ENCODE data around the gene CCDC117. TPM values are rescaled to one million over a fixed set of nuclear protein-coding genes. Genes with fewer than 3 reads are reported as not detected.

Gene CCDC117
- total RNA-seq, 1 donor = 28.6 TPM

- Histone ChIP-seq H3K9me3 (ENCODE audit: low read depth, low read length) (no peaks in the 10 kb centered on the region), H4K20me1 (ENCODE audit: insufficient read depth, low read length) (peaks cover 49% of the 10 kb centered on the region), H3K4me2 (ENCODE audit: insufficient read depth, low read length) (peak overlapping the region; percentile 4), H3K79me2 (ENCODE audit: insufficient read depth, low read length) (peaks cover 53% of the 10 kb centered on the region), H2AFZ (ENCODE audit: low read length) (no peak overlapping the region), H3K36me3 (ENCODE audit: insufficient read depth, low read length) (peaks cover 50% of the 10 kb centered on the region), H3K27ac (ENCODE audit: low read depth, low read length) (peak overlapping the region; percentile 15), H3K27me3 (ENCODE audit: insufficient read depth, low read length) (no peaks in the 10 kb centered on the region), H3K4me1 (ENCODE audit: insufficient read depth, low read length) (peaks cover 13% of the 10 kb centered on the region), H3K4me3 (ENCODE audit: insufficient read depth, low read length) (no peak overlapping the region)
- TF ChIP-seq CTCF (IDR thresholded peaks at IDR 0.05; ENCODE audit: extremely low read depth, low read depth, low read length) = no peak
- no peak for DNase-seq (ENCODE audit: insufficient read length, low spot score, missing footprints)
Observed at GRCh38 chr22:28795932-28796856, 23.7 kb downstream of the CCDC117 start.

GRCh38 chr22:28798810-28799605 is 26.5 kb downstream of the CCDC117 start:
- peaks cover 64% of the 10 kb centered on the region for H3K79me2 ChIP-seq (ENCODE audit: insufficient read depth, low read length)
- peaks cover 21% of the 10 kb centered on the region for H3K4me1 ChIP-seq (ENCODE audit: insufficient read depth, low read length)
- no peaks in the 10 kb centered on the region for H3K27me3 ChIP-seq (ENCODE audit: insufficient read depth, low read length)
- peak overlapping the region; percentile 94 for H3K27ac ChIP-seq (ENCODE audit: low read depth, low read length)
- DNase-seq (ENCODE audit: insufficient read length, low spot score, missing footprints) = peak; percentile 93
- no peaks in the 10 kb centered on the region for H3K9me3 ChIP-seq (ENCODE audit: low read depth, low read length)
- peak overlapping the region; percentile 86 for H3K4me3 ChIP-seq (ENCODE audit: insufficient read depth, low read length)
- no peak overlapping the region for H2AFZ ChIP-seq (ENCODE audit: low read length)
- H3K4me2 ChIP-seq (ENCODE audit: insufficient read depth, low read length) = peak overlapping the region; percentile 92
- TF ChIP-seq CTCF (IDR thresholded peaks at IDR 0.05; ENCODE audit: extremely low read depth, low read depth, low read length) = no peak
- H4K20me1 ChIP-seq (ENCODE audit: insufficient read depth, low read length) = peaks cover 46% of the 10 kb centered on the region
- H3K36me3 ChIP-seq (ENCODE audit: insufficient read depth, low read length) = peaks cover 47% of the 10 kb centered on the region

- Histone ChIP-seq H3K4me2 (ENCODE audit: insufficient read depth, low read length) (peak overlapping the region; percentile 92), H3K27ac (ENCODE audit: low read depth, low read length) (peak overlapping the region; percentile 94), H2AFZ (ENCODE audit: low read length) (no peak overlapping the region), H3K4me1 (ENCODE audit: insufficient read depth, low read length) (peaks cover 21% of the 10 kb centered on the region), H4K20me1 (ENCODE audit: insufficient read depth, low read length) (peaks cover 38% of the 10 kb centered on the region), H3K36me3 (ENCODE audit: insufficient read depth, low read length) (peaks cover 39% of the 10 kb centered on the region), H3K79me2 (ENCODE audit: insufficient read depth, low read length) (peaks cover 64% of the 10 kb centered on the region), H3K27me3 (ENCODE audit: insufficient read depth, low read length) (no peaks in the 10 kb centered on the region), H3K4me3 (ENCODE audit: insufficient read depth, low read length) (peak overlapping the region; percentile 86), H3K9me3 (ENCODE audit: low read depth, low read length) (no peaks in the 10 kb centered on the region)
- no peak for TF ChIP-seq CTCF (IDR thresholded peaks at IDR 0.05; ENCODE audit: extremely low read depth, low read depth, low read length)
- peak; percentile 87 for DNase-seq (ENCODE audit: insufficient read length, low spot score, missing footprints)
Observed at GRCh38 chr22:28799606-28800307, 27.3 kb downstream of the CCDC117 start.

Data from osteoblast (primary cell).